T-helper 17 cell (primary cell): ENCODE measurements around the gene EPDR1. TPM values are rescaled to one million over a fixed set of nuclear protein-coding genes. Genes with fewer than 3 reads are reported as not detected.
A peak's percentile ranks its signal among the peaks of the same experiment; 100 is the strongest.

ENCODE experiments used
- ATAC-seq: fragments of 150-1000 bp; cut with Tn5 transposase; 2 replicates; pipeline ENCODE4 v1.10.0; 2021; ENCODE audit warnings: mild to moderate bottlenecking, moderate library complexity
- DNase-seq, 3 donors: peaks; one replicate each; pipeline versions ENCODE4 v3.0.0 to v3.0.0-alpha.2; 2020 to 2021
- H3K9me3 ChIP-seq: one replicate; pipeline ENCODE4 v1.7.0; 2013; ENCODE audit warnings: low read length, mild to moderate bottlenecking; ENCODE audit not compliant: control insufficient read depth, poor library complexity, severe bottlenecking
- H3K27ac Mint-ChIP-seq: one replicate; pipeline ENCODE4 v1.8.0; 2022; ENCODE audit warnings: mild to moderate bottlenecking, moderate library complexity, mixed read lengths
- H3K27me3 Mint-ChIP-seq: one replicate; pipeline ENCODE4 v1.8.0; 2022; ENCODE audit warnings: mixed read lengths
- H3K36me3 Mint-ChIP-seq: one replicate; pipeline ENCODE4 v1.8.0; 2022; ENCODE audit warnings: low read depth, mixed read lengths
- H3K4me1 Mint-ChIP-seq: one replicate; pipeline ENCODE4 v1.8.0; 2022; ENCODE audit warnings: mild to moderate bottlenecking, mixed read lengths
- H3K4me3 Mint-ChIP-seq: one replicate; pipeline ENCODE4 v1.8.0; 2022; ENCODE audit warnings: mild to moderate bottlenecking, moderate library complexity, mixed read lengths
- total RNA-seq, 4 donors: library from RNA in 2 of 4; stranded (reverse) in 2 of 4; gene quantifications; one replicate each; pipeline ENCODE4 v1.2.3 and lab custom pipeline; 2022 to 2026

EPDR1 gene
- total RNA-seq, 2 donors from 2014 or later = 0.29 TPM; not detected in 1

DNA sequence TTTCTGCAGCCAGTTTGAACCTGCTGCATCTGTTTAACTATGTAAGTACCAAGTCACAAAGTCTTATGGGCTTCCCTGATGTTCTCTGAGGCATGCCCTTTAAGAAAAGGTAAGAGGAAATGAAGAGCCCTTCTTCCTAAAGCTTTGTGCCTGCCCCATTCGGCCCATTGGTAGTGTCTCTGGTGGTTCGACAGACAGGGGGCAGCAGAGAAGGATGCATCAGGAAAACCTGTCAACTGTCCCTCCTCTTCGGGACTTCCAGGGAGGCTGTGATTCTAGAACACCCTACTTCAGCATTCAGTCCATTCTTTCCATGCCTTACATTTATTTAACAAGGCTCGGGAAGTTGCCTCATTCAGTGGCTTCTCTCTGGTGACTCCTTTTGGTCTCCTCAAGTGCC, 1.9 kb upstream of the EPDR1 start:
- Mint-ChIP-seq H3K4me1 (peaks cover 11% of the 10 kb centered on the region), H3K36me3 (peaks cover 6% of the 10 kb centered on the region), H3K27me3 (peaks cover 65% of the 10 kb centered on the region), H3K4me3 (no peak overlapping the region), H3K27ac (no peak overlapping the region)
- ATAC-seq (no peak), DNase-seq (no peak)
- no peaks in the 10 kb centered on the region for H3K9me3 ChIP-seq

DNA sequence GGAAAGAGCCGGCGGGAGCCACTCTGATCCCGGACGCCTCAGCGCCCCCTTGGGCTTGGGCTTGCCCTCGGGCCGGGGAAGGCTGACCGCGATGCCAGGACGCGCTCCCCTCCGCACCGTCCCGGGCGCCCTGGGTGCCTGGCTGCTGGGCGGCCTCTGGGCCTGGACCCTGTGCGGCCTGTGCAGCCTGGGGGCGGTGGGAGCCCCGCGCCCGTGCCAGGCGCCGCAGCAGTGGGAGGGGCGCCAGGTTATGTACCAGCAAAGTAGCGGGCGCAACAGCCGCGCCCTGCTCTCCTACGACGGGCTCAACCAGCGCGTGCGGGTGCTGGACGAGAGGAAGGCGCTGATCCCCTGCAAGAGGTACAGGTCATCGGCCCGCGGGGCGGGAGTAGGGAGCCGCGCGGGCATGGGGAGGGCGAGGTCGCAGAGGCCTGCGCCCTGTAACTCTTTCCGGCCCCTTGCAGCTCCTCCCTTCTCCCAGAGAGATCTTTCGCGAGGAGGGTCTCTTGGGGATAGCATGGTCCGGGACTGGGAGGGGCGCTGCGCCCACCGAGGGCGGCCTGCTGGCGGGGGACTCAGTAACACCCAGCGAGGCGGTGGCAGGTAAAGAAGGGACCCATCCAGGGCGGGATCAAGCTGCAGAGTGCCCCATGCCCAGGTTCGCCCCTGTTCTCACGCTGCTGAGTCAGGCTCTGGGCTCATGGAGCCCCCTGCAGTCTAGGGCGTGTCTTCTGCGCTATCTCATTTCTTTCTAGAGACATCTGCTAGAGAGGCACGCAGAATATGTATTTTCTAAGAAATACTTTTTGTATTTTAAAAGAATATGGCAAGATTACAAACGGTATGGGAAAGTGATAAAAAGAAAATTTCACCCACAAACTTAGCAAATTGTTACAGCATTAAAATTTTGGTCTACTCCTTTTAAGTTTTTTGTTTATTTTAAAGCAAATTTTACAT, 687 bp downstream of the EPDR1 start:
- Mint-ChIP-seq H3K27me3 (peaks cover 45% of the 10 kb centered on the region), H3K4me3 (peak overlapping the region; percentile 67), H3K4me1 (peaks cover 10% of the 10 kb centered on the region), H3K36me3 (peaks cover 6% of the 10 kb centered on the region), H3K27ac (no peak overlapping the region)
- H3K9me3 ChIP-seq = no peaks in the 10 kb centered on the region
- ATAC-seq = peak; percentile 14
- no peak for DNase-seq

DNA sequence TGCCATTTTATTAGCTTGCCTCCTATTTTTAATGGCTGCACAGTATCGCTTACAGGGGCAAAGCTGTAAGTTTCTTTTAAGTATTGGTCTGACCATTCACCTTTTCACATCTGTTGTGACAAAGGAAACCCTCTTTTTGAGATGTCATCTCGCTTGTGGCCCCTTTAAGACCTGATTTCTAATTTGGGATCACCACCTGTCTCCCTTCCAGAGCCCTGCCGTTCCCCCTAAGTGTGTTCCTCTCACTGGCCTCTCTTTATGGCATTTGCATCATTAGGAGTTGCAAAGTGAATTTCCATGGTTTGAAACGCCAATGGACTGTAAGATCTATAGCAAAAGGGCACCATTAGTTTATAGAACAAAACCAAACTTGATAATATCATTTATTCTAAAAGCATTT, 1.4 kb downstream of the EPDR1 start:
- H3K4me1 Mint-ChIP-seq = peaks cover 8% of the 10 kb centered on the region
- H3K36me3 Mint-ChIP-seq = peaks cover 6% of the 10 kb centered on the region
- no peak for ATAC-seq
- no peaks in the 10 kb centered on the region for H3K9me3 ChIP-seq
- no peak overlapping the region for H3K27ac Mint-ChIP-seq
- peaks cover 39% of the 10 kb centered on the region for H3K27me3 Mint-ChIP-seq
- DNase-seq = no peak
- no peak overlapping the region for H3K4me3 Mint-ChIP-seq

DNA sequence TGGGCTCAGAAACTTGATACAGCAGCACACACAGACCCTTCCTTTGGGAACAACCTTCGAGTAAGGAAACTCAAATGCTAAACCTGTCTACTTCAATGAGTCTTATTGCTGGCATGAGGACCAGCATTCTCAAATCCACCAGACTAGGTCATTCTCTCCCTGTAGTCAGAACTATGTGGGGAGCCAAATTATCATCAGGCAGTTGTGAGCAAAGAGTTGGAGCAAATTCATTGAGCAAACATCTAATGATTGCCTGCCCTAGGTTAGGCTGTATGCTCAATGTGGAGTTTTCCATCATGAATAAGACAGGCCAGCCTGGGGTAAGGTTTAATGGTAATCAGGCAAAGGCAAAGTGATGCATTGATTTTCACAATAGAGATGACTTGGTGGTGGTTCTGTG, 3.6 kb downstream of the EPDR1 start:
- no peaks in the 10 kb centered on the region for H3K9me3 ChIP-seq
- Mint-ChIP-seq H3K4me3 (no peak overlapping the region), H3K27ac (no peak overlapping the region), H3K4me1 (peaks cover 5% of the 10 kb centered on the region), H3K36me3 (peaks cover 6% of the 10 kb centered on the region), H3K27me3 (peaks cover 22% of the 10 kb centered on the region)
- ATAC-seq (no peak), DNase-seq (no peak)

DNA sequence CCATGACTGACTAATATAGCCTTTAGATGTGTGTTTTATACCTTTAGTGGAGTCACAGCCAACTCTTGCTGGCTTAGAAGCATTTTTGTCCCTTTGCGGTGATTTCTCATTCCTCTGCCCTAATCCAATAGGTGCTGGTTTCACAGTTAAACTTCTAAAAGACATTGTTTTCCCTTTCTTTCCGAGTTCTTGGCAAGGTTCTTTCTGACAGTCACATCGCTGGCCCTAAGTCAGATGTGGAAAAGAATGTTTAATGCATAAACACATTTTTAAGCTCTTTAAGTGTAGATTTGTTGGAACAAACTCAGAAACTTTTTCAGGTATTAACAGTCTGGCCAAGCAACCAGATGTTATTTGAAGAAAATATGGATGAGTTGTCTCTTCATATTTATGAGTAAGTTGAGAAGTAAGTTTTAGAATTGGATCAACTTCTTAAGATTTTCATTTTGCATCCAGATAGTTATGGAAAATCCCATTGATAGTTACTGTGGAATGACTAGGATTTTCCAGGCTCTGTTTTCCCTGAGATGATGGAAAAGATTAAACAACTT, 4.1 kb downstream of the EPDR1 start:
- no peaks in the 10 kb centered on the region for H3K9me3 ChIP-seq
- Mint-ChIP-seq H3K27me3 (peaks cover 17% of the 10 kb centered on the region), H3K36me3 (peaks cover 3% of the 10 kb centered on the region), H3K27ac (no peak overlapping the region), H3K4me1 (peaks cover 5% of the 10 kb centered on the region), H3K4me3 (no peak overlapping the region)
- DNase-seq (no peak), ATAC-seq (no peak)

DNA sequence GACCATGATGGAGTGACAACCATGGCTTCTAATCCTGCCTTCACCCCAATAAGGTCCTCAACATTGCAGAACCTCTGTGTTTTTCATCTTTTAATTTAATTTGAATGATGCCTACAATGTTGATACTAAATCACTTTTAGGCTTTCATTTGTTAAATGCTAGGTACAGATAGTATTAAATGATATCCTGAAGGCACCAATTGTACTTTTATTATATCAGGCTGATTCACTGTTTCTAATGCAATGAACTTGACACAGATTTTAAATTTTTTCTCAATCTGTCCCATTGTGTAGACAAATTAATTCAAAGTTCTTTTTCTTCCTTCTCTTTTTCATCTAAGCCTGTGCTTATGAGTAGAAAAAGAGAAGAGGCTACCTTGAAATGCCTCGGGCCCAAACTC, 5.2 kb downstream of the EPDR1 start:
- Mint-ChIP-seq H3K27ac (no peak overlapping the region), H3K36me3 (no peaks in the 10 kb centered on the region), H3K27me3 (peaks cover 6% of the 10 kb centered on the region), H3K4me3 (no peak overlapping the region), H3K4me1 (no peaks in the 10 kb centered on the region)
- H3K9me3 ChIP-seq = no peaks in the 10 kb centered on the region
- no peak for DNase-seq
- no peak for ATAC-seq

DNA sequence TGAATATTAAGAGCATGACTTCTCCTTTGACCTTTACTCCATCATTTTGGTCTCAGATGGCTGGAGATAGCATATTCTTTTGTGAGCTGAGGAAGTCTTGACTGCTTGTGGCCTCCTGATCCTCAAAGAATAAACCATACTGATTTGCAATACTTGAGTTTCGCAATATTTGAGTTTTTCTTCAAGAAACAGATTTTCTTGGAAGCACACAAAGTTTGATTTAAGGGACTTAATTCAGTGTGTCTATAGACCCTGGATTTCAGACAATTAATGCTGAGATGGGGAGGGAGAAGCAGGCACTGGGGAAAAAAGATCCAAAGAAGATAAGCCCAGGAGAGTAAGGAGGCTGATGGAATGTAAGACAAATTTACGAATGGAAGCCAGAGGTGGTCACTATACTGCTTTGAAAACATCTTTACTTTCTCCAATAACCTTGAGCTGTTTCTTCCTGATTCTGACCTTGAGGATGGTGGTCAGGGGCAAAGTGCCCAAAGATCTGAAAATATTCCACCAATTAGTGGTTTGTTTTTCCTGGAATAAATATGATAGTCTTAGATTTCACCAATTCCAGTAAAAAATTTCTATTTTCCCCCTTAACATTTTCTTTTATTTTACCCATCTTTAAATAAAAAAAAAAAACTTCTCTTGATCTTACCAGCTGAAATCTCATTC, 7.5 kb downstream of the EPDR1 start:
- Mint-ChIP-seq H3K27ac (no peak overlapping the region), H3K4me1 (no peaks in the 10 kb centered on the region), H3K36me3 (no peaks in the 10 kb centered on the region), H3K27me3 (no peaks in the 10 kb centered on the region), H3K4me3 (no peak overlapping the region)
- ATAC-seq (no peak), DNase-seq (no peak)
- H3K9me3 ChIP-seq = no peaks in the 10 kb centered on the region

DNA sequence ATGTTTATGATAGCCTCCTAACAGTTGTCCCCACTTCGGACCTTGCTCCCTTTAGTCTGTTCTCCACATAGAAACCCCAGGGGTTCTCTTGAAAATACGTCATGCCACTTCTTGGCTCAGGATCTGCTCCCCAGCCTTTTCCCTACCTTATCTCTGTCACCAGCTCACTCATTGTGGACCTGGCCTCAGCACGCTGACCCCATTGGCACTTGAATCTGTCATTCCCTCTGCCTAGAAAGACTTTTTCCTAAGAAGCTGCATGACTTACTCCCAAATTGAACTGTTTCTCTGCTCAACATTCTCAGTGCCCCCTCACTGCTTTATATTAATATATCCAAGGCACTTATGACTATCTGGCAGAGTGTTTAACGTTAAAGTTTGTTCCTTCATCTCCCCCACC, 8.4 kb downstream of the EPDR1 start:
- no peak overlapping the region for H3K27ac Mint-ChIP-seq
- ATAC-seq = no peak
- H3K27me3 Mint-ChIP-seq = no peaks in the 10 kb centered on the region
- H3K4me3 Mint-ChIP-seq = no peak overlapping the region
- H3K4me1 Mint-ChIP-seq = no peaks in the 10 kb centered on the region
- DNase-seq = no peak
- no peaks in the 10 kb centered on the region for H3K9me3 ChIP-seq
- H3K36me3 Mint-ChIP-seq = no peaks in the 10 kb centered on the region

DNA sequence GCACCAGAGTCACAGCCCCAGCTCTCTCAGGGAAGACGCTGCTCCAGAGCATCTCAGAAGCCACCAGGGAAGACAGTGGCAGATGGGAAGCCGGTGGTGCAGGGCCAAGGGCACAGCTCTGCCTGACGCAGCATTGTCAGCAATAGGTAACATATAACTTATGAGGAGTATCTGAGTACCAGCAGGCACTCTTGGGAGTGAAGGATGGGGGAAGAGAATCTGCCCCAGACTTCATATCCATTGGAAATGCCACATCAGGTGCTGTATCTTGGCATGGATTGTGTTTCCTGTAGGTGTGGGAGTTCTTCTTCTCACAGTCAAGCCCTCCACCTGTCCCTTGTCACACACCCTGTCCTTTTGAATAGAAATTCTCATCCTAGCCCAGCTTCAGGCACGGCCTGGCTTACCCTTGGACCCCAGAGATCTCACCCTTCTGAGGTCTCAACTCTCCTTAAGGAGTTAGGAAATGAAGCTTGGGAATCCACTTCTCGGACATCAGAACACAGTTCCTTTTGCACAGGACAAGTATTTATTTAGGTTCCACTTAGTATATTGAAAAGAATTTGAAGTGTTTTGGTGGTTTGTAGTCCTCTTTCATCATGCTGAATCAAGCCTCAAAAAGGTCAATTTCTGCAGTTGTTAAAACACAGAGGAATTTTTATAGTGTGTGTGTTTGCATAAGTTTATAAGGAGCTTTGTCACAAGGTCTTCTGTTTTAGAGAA, 9.9 kb downstream of the EPDR1 start:
- DNase-seq (no peak), ATAC-seq (no peak)
- Mint-ChIP-seq H3K36me3 (no peaks in the 10 kb centered on the region), H3K27me3 (no peaks in the 10 kb centered on the region), H3K4me1 (no peaks in the 10 kb centered on the region), H3K4me3 (no peak overlapping the region), H3K27ac (no peak overlapping the region)
- no peaks in the 10 kb centered on the region for H3K9me3 ChIP-seq

DNA sequence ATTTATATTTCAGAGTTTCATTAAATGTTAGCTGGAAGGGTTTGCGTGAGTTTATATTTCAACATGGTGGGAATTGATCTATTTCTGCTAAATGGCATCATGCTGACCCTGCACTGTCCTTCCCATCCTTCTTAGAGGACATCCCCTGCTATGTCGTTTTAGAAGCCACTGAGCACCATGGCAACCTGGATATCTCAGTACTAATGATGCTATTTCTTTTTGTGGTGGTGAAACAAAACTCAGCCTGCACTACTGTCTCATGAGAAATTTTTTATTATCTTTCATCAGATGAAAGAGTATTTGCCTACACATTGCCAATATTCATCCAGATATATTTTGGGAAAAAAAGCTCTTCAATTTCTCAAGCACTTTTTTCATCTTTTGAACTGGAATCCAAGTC, 12.1 kb downstream of the EPDR1 start:
- no peaks in the 10 kb centered on the region for H3K27me3 Mint-ChIP-seq
- H3K9me3 ChIP-seq = no peaks in the 10 kb centered on the region
- H3K4me1 Mint-ChIP-seq = no peaks in the 10 kb centered on the region
- no peaks in the 10 kb centered on the region for H3K36me3 Mint-ChIP-seq
- ATAC-seq (no peak), DNase-seq (no peak)
- H3K27ac Mint-ChIP-seq = no peak overlapping the region
- no peak overlapping the region for H3K4me3 Mint-ChIP-seq

DNA sequence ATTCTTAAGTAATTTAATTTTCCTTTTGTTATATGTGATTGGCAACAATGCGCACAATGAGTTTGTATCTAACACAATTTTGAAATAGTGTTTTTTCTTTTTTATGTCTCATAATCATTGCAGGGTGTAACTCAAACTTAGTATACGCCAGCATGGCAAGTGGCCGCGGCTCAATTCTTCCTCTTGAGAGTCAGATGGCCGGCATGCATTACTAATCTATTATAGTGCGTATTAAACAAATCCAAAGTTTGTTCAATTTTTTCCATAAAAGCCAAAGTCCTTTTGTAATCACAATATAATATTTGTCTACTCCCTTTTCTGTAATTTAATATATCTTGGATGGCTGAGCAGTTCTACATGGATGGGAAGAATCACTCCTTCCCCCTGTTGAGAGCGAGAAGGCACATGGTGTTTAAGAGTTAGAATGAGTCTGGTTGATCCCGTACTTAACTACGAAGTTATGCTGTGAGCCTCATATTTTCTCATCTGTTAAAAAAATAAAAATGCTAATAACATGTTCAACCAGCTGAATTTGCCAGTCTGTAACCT, 12.7 kb downstream of the EPDR1 start:
- no peaks in the 10 kb centered on the region for H3K27me3 Mint-ChIP-seq
- ATAC-seq (no peak), DNase-seq (no peak)
- no peaks in the 10 kb centered on the region for H3K9me3 ChIP-seq
- H3K27ac Mint-ChIP-seq = no peak overlapping the region
- no peaks in the 10 kb centered on the region for H3K36me3 Mint-ChIP-seq
- H3K4me1 Mint-ChIP-seq = no peaks in the 10 kb centered on the region
- no peak overlapping the region for H3K4me3 Mint-ChIP-seq

DNA sequence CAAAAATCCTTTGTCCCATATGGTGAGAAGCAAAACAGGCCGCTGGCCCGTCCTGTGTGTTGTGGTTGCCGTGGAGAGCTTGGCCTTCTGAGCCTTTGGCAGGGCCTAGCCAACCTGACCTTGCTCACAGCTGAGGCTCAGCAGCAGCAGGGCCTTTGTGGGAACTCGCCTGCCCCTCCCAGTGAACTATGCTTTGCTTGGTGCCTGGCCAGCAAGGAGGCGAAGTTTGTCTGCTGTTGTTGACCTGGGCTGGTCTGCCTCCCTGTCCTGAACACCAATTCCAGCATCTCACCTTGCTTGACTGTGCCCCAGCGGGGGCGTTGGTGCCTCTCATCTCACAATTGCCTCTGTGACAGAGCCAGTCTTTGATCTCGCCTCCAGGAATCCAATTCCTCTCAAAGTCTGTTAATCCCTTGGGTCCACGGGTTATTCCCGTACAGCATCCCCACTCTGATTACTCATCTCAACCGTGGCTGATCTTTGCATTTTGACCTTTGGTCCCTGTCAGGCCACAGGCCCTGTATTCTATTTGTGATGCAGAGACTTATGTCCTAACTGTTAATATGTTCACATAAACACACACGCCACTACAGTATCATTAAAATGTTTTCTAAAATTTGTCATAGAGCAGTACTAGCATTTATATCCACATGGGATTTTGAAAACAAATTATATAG, 22.6 kb downstream of the EPDR1 start:
- no peak overlapping the region for H3K4me3 Mint-ChIP-seq
- no peaks in the 10 kb centered on the region for H3K27me3 Mint-ChIP-seq

More for the DNA sequence above, 22.6 kb downstream of the EPDR1 start:
- no peaks in the 10 kb centered on the region for H3K9me3 ChIP-seq
- H3K27ac Mint-ChIP-seq = no peak overlapping the region
- no peaks in the 10 kb centered on the region for H3K36me3 Mint-ChIP-seq
- ATAC-seq (no peak), DNase-seq (no peak)
- H3K4me1 Mint-ChIP-seq = no peaks in the 10 kb centered on the region
